Measurements from ENCODE around the gene ADCY4. TPM values are rescaled to one million over a fixed set of nuclear protein-coding genes. Genes with fewer than 3 reads are reported as not detected.

Gene ADCY4
- total and polyA plus RNA-seq, 2 donors (not counting 3 experiments of a cell fraction or from before 2014, with no cell fraction given): 81.6 to 84.0 TPM

DNA sequence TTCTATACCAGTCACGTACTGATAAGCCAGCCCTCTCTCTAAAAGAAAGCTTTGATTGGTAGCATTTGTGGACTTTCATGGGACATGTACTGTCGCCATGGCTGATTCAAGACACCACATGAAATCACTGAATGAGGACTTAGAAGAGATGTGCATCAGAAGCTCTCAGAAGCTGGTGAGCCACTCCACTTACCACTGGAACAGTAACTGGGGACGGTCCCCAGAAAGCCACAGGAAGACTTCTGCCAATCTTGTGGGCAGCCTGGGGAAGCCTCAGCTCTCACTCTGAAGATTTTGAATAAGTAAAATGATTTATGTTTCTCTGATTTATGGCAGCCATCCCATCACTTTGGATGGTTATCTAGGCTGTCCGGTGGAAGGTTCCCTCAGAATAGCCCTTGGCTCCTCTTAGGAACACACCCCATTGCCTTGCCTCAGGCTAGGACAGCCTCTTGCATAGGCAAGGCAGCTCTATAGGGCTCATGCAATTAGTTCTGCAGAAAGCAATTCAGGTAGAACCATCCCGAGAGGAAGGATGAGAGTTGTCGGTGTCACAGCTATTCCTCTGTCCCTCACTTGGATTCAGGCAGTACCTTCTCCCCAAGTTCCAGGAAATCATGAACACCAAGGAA lies 45.1 kb downstream of the ADCY4 start:
- no peaks in the 10 kb centered on the region for H3K9me1 ChIP-seq (replicated peaks; ENCODE audit: control insufficient read depth, extremely low read depth, insufficient read depth, low read length)
- no peak overlapping the region for H2AFZ ChIP-seq (ENCODE audit: low read depth, low read length)
- POLR2A ChIA-PET: no interaction called here
- DNase-seq (ENCODE audit: low read depth, low spot score) (no peak), FAIRE-seq (no peak)
- intact Hi-C loops (cut with micrococcal nuclease) (no loop called here), dilution Hi-C loops (cut with MboI; ENCODE audit: extremely low pct_ligation_motif_present, low sequenced_read_pairs) (no loop called here)
- no peaks in the 10 kb centered on the region for H4K20me1 ChIP-seq (replicated peaks; ENCODE audit: control insufficient read depth, extremely low read depth, insufficient read depth, low read length)
- no peaks in the 10 kb centered on the region for H3K9me3 ChIP-seq (replicated peaks; ENCODE audit: control insufficient read depth, insufficient read depth, low read length)
- CTCF ChIA-PET: interaction anchor here (0.8 to 3.5 kb wide), 3 partner anchors 18 to 74 kb away, joined by 3 to 16 read pairs (median 5); partner anchors contain the start of genes CIDEB and MDP1
- H3K4me2 ChIP-seq (ENCODE audit: insufficient read depth, low read length): no peak overlapping the region
- TF ChIP-seq JUN (IDR thresholded peaks at IDR 0.05; ENCODE audit: borderline replicate concordance, insufficient read depth, insufficient read length, low read depth): no peak
- TF ChIP-seq MAX (IDR thresholded peaks at IDR 0.05; ENCODE audit: insufficient read depth, insufficient read length): no peak
- TF ChIP-seq, protein P1, sequence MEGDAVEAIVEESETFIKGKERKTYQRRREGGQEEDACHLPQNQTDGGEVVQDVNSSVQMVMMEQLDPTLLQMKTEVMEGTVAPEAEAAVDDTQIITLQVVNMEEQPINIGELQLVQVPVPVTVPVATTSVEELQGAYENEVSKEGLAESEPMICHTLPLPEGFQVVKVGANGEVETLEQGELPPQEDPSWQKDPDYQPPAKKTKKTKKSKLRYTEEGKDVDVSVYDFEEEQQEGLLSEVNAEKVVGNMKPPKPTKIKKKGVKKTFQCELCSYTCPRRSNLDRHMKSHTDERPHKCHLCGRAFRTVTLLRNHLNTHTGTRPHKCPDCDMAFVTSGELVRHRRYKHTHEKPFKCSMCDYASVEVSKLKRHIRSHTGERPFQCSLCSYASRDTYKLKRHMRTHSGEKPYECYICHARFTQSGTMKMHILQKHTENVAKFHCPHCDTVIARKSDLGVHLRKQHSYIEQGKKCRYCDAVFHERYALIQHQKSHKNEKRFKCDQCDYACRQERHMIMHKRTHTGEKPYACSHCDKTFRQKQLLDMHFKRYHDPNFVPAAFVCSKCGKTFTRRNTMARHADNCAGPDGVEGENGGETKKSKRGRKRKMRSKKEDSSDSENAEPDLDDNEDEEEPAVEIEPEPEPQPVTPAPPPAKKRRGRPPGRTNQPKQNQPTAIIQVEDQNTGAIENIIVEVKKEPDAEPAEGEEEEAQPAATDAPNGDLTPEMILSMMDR (IDR thresholded peaks at IDR 0.05; ENCODE audit: extremely low read depth in 1 of 2, insufficient read depth in 1 of 2, low read depth in 1 of 2, low read length in 2 of 2): no peak
- no peak for TF ChIP-seq FOS (IDR thresholded peaks at IDR 0.05; ENCODE audit: borderline replicate concordance, insufficient read depth, low read length)
- no peaks in the 10 kb centered on the region for H3K27me3 ChIP-seq (ENCODE audit: control insufficient read depth in 2 of 2, insufficient read depth in 2 of 2, low read length in 2 of 2)
- no peaks in the 10 kb centered on the region for H3K4me1 ChIP-seq (ENCODE audit: control insufficient read depth, extremely low read depth, insufficient read depth, low read length)
- peaks cover 0 to 14% of the 10 kb centered on the region in 2 experiments for H3K36me3 ChIP-seq (ENCODE audit: control insufficient read depth in 2 of 2, extremely low read depth in 1 of 2, insufficient read depth in 2 of 2, low read length in 2 of 2)
- no peak overlapping the region for H3K27ac ChIP-seq (ENCODE audit: insufficient read depth, low read depth, low read length)
- H3K9ac ChIP-seq (replicated peaks; ENCODE audit: extremely low read depth, insufficient read depth, low read length): no peak overlapping the region
- no TSS peak for BruUV-seq (replicated peaks)
- H3K4me3 ChIP-seq (replicated peaks in 1 of 3; ENCODE audit: insufficient read depth in 1 of 3, low read depth in 1 of 3, low read length in 3 of 3): no peak overlapping the region
- H3K79me2 ChIP-seq (ENCODE audit: control insufficient read depth, insufficient read depth, low read length): no peaks in the 10 kb centered on the region

- peaks cover 0 to 8% of the 10 kb centered on the region in 2 experiments for H3K36me3 ChIP-seq (ENCODE audit: control insufficient read depth in 2 of 2, extremely low read depth in 1 of 2, insufficient read depth in 2 of 2, low read length in 2 of 2)
- no peaks in the 10 kb centered on the region for H3K9me3 ChIP-seq (replicated peaks; ENCODE audit: control insufficient read depth, insufficient read depth, low read length)
- H2AFZ ChIP-seq (ENCODE audit: low read depth, low read length): no peak overlapping the region
- POLR2A ChIA-PET: no interaction called here
- H3K79me2 ChIP-seq (ENCODE audit: control insufficient read depth, insufficient read depth, low read length): no peaks in the 10 kb centered on the region
- TF ChIP-seq POLR2AphosphoS5 (IDR thresholded peaks at IDR 0.05; ENCODE audit: insufficient read depth, low read depth, low read length) (no peak), POLR2A (IDR thresholded peaks at IDR 0.05; ENCODE audit: low read depth, low read length) (no peak), FOS (IDR thresholded peaks at IDR 0.05; ENCODE audit: borderline replicate concordance, insufficient read depth, low read length) (no peak), EZH2 (IDR thresholded peaks at IDR 0.05; ENCODE audit: borderline replicate concordance, low read depth, low read length, severe bottlenecking) (no peak)
- no peaks in the 10 kb centered on the region for H3K9me1 ChIP-seq (replicated peaks; ENCODE audit: control insufficient read depth, extremely low read depth, insufficient read depth, low read length)
- H3K27me3 ChIP-seq (ENCODE audit: control insufficient read depth in 2 of 2, insufficient read depth in 2 of 2, low read length in 2 of 2): no peaks in the 10 kb centered on the region
- BruUV-seq (replicated peaks): no TSS peak
- CTCF ChIA-PET: interaction anchor here (1.4 kb wide), 1 partner anchor 21 kb away, joined by 4 read pairs; the partner anchor contains the start of gene CIDEB
- H4K20me1 ChIP-seq (replicated peaks; ENCODE audit: control insufficient read depth, extremely low read depth, insufficient read depth, low read length): no peaks in the 10 kb centered on the region
- intact Hi-C loops (cut with micrococcal nuclease) (no loop called here), dilution Hi-C loops (cut with MboI; ENCODE audit: extremely low pct_ligation_motif_present, low sequenced_read_pairs) (no loop called here)
- H3K4me2 ChIP-seq (ENCODE audit: insufficient read depth, low read length): no peak overlapping the region
- H3K4me1 ChIP-seq (ENCODE audit: control insufficient read depth, extremely low read depth, insufficient read depth, low read length): no peaks in the 10 kb centered on the region
- no peak overlapping the region for H3K4me3 ChIP-seq (replicated peaks in 1 of 3; ENCODE audit: insufficient read depth in 1 of 3, low read depth in 1 of 3, low read length in 3 of 3)
- DNase-seq (ENCODE audit: low read depth, low spot score) (no peak), FAIRE-seq (no peak)
- H3K27ac ChIP-seq (ENCODE audit: insufficient read depth, low read depth, low read length): no peak overlapping the region
- H3K9ac ChIP-seq (replicated peaks; ENCODE audit: extremely low read depth, insufficient read depth, low read length): no peak overlapping the region
These were observed 47.9 kb downstream of the ADCY4 start for GRCh38 chr14:24286996-24287395.
